ENCODE measurements around the gene SNRPA.

GRCh38 chr19:40755248-40755624 lies 4.2 kb downstream of the SNRPA start:
- TF ChIP-seq CTCF (IDR thresholded peaks at IDR 0.05; ENCODE audit: insufficient read depth, low read length, poor library complexity, severe bottlenecking) (no peak), EZH2phosphoT487 (conservative IDR thresholded peaks at IDR 0.05; ENCODE audit: low read length) (no peak)
